ENCODE data around the gene UNK.
A peak's percentile ranks its signal among the peaks of the same experiment; 100 is the strongest.

UNK gene

GRCh38 chr17:75842411-75842810 is 57.8 kb downstream of the UNK start:
- TF ChIP-seq CTCF (IDR thresholded peaks at IDR 0.05; ENCODE audit: low read depth, low read length) = no peak
- H3K4me3 ChIP-seq (ENCODE audit: low read depth, low read length) = no peak overlapping the region

GRCh38 chr17:75842963-75843576 is 58.5 kb downstream of the UNK start:
- no peak for TF ChIP-seq CTCF (IDR thresholded peaks at IDR 0.05; ENCODE audit: low read depth, low read length)
- H3K4me3 ChIP-seq (ENCODE audit: low read depth, low read length) = no peak overlapping the region

GRCh38 chr17:75843577-75844529 is 59.2 kb downstream of the UNK start, which contains the start of gene UNC13D:
Gene UNC13D (minus strand): TSS chr17:75844404. CDS start chr17:75844337, 67 bp downstream.
- H3K4me3 ChIP-seq (ENCODE audit: low read depth, low read length) = no peak within 1 kb of the TSS
- no peak for TF ChIP-seq CTCF (IDR thresholded peaks at IDR 0.05; ENCODE audit: low read depth, low read length)

- TF ChIP-seq CTCF (IDR thresholded peaks at IDR 0.05; ENCODE audit: low read depth, low read length) = no peak
- no peak overlapping the region for H3K4me3 ChIP-seq (ENCODE audit: low read depth, low read length)
Measured at GRCh38 chr17:75844530-75845057, 60.0 kb downstream of the UNK start.

GRCh38 chr17:75845058-75845711 is 60.6 kb downstream of the UNK start:
- H3K4me3 ChIP-seq (ENCODE audit: low read depth, low read length) = no peak overlapping the region

More at GRCh38 chr17:75845058-75845711, 60.6 kb downstream of the UNK start:
- peak; percentile 64 for TF ChIP-seq CTCF (IDR thresholded peaks at IDR 0.05; ENCODE audit: low read depth, low read length)

All from WI38 (cell line).